ENCODE measurements around the gene SMC6.

The SMC6 gene

GRCh38 chr2:17795309-17795708 lies 41.7 kb upstream of the SMC6 start:
- H3K36me3 ChIP-seq (replicated peaks): no peaks in the 10 kb centered on the region
- in situ Hi-C loops (cut with HindIII; ENCODE audit: low pct_ligation_motif_present, low sequenced_read_pairs): no loop called here
- no peak overlapping the region for H3K27ac ChIP-seq
- no peaks in the 10 kb centered on the region for H3K27me3 ChIP-seq (replicated peaks)
- TF ChIP-seq, protein P1, sequence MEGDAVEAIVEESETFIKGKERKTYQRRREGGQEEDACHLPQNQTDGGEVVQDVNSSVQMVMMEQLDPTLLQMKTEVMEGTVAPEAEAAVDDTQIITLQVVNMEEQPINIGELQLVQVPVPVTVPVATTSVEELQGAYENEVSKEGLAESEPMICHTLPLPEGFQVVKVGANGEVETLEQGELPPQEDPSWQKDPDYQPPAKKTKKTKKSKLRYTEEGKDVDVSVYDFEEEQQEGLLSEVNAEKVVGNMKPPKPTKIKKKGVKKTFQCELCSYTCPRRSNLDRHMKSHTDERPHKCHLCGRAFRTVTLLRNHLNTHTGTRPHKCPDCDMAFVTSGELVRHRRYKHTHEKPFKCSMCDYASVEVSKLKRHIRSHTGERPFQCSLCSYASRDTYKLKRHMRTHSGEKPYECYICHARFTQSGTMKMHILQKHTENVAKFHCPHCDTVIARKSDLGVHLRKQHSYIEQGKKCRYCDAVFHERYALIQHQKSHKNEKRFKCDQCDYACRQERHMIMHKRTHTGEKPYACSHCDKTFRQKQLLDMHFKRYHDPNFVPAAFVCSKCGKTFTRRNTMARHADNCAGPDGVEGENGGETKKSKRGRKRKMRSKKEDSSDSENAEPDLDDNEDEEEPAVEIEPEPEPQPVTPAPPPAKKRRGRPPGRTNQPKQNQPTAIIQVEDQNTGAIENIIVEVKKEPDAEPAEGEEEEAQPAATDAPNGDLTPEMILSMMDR (IDR thresholded peaks at IDR 0.05; ENCODE audit: low read depth, low read length, missing control alignments): no peak
- no peak overlapping the region for H3K4me3 ChIP-seq (ENCODE audit: low read depth, low read length)
- DNase-seq: no peak

DNA sequence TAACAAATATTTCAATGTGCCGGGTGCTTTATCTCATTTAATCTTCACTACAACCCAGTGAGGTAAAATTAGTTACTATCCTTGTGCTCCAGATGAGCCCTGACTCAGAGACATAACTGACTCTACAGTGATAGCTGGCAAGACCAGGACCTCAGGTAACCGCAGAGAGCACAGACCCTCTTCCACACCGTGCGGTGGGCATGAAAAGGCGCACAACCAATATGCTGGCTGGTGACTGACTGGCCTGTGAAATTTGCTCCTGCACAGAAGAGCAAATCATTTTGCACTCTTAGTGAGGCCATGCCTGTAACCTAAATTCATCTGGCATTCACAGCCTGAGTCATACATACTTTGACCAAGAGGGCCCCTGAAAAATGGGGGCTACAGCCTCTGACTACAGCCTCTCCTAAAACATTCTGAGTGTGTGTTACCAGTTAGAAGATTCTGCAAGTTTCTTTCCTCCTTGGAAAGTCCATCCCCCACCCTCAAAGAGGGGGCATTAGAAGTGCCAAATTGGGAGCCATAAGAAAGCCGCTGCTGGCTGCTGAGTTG lies 40.3 kb upstream of the SMC6 start:
- in situ Hi-C loops (cut with HindIII; ENCODE audit: low pct_ligation_motif_present, low sequenced_read_pairs): no loop called here
- Histone ChIP-seq H3K4me3 (ENCODE audit: low read depth, low read length) (no peak overlapping the region), H3K27ac (no peak overlapping the region), H3K27me3 (replicated peaks) (no peaks in the 10 kb centered on the region), H3K36me3 (replicated peaks) (no peaks in the 10 kb centered on the region)
- TF ChIP-seq, protein P1 (IDR thresholded peaks at IDR 0.05; ENCODE audit: low read depth, low read length, missing control alignments): no peak
- no peak for DNase-seq

GRCh38 chr2:17793296-17793695 lies 39.7 kb upstream of the SMC6 start:
- Histone ChIP-seq H3K36me3 (replicated peaks) (no peaks in the 10 kb centered on the region), H3K4me3 (ENCODE audit: low read depth, low read length) (no peak overlapping the region), H3K27me3 (replicated peaks) (no peaks in the 10 kb centered on the region), H3K27ac (no peak overlapping the region)
- TF ChIP-seq, protein P1 (IDR thresholded peaks at IDR 0.05; ENCODE audit: low read depth, low read length, missing control alignments): no peak
- no peak for DNase-seq
- in situ Hi-C loops (cut with HindIII; ENCODE audit: low pct_ligation_motif_present, low sequenced_read_pairs): no loop called here

- Histone ChIP-seq H3K36me3 (replicated peaks) (no peaks in the 10 kb centered on the region), H3K27ac (no peak overlapping the region), H3K27me3 (replicated peaks) (no peaks in the 10 kb centered on the region), H3K4me3 (ENCODE audit: low read depth, low read length) (no peak overlapping the region)
- TF ChIP-seq, protein P1 (IDR thresholded peaks at IDR 0.05; ENCODE audit: low read depth, low read length, missing control alignments): no peak
- in situ Hi-C loops (cut with HindIII; ENCODE audit: low pct_ligation_motif_present, low sequenced_read_pairs): no loop called here
- DNase-seq: no peak
Observed at GRCh38 chr2:17792515-17792914, 38.9 kb upstream of the SMC6 start.

- DNase-seq: no peak
- Histone ChIP-seq H3K27me3 (replicated peaks) (no peaks in the 10 kb centered on the region), H3K36me3 (replicated peaks) (no peaks in the 10 kb centered on the region), H3K27ac (no peak overlapping the region), H3K4me3 (ENCODE audit: low read depth, low read length) (no peak overlapping the region)
- TF ChIP-seq, protein P1 (IDR thresholded peaks at IDR 0.05; ENCODE audit: low read depth, low read length, missing control alignments): no peak
- in situ Hi-C loops (cut with HindIII; ENCODE audit: low pct_ligation_motif_present, low sequenced_read_pairs): no loop called here
Observed at GRCh38 chr2:17791817-17792130, 38.2 kb upstream of the SMC6 start.

- in situ Hi-C loops (cut with HindIII; ENCODE audit: low pct_ligation_motif_present, low sequenced_read_pairs): no loop called here
- H3K4me3 ChIP-seq (ENCODE audit: low read depth, low read length): no peak overlapping the region
- no peak overlapping the region for H3K27ac ChIP-seq
- TF ChIP-seq, protein P1 (IDR thresholded peaks at IDR 0.05; ENCODE audit: low read depth, low read length, missing control alignments): no peak
- H3K36me3 ChIP-seq (replicated peaks): no peaks in the 10 kb centered on the region
- no peaks in the 10 kb centered on the region for H3K27me3 ChIP-seq (replicated peaks)
- peak; percentile 27 for DNase-seq
Observed at GRCh38 chr2:17791121-17791816, 37.7 kb upstream of the SMC6 start.

Measured in brain microvascular endothelial cell (primary cell).